ENCODE measurements around the gene FHOD3. TPM values are rescaled to one million over a fixed set of nuclear protein-coding genes. Genes with fewer than 3 reads are reported as not detected.

The FHOD3 gene
- total RNA-seq, 1 donor from 2014 or later: 16.3 TPM

DNA sequence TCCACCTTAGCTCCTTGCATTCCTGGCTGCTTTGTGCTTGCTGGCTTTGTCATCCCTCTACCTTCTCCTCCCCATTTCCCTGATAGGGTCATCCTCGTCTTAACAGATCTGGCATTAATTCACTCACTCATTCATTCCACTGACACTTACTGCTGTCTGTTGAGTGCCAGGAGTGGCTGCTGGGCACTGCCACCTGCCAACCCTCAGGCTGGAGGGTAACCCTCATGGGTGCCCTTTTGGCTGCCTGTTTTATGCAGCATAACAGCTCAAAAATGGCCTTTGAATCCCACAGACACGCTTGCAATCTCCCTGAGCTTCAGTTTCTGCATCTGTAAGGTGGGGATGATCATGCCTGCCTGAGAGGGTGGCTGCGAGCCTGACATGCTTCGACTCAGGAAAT lies 25.2 kb downstream of the FHOD3 start:
- peaks cover 22% of the 10 kb centered on the region for H3K9me3 Mint-ChIP-seq
- H3K4me3 Mint-ChIP-seq: no peak overlapping the region
- H3K4me1 Mint-ChIP-seq: no peaks in the 10 kb centered on the region
- peaks cover 3% of the 10 kb centered on the region for H3K36me3 Mint-ChIP-seq
- no peak overlapping the region for H3K27ac Mint-ChIP-seq
- DNase-seq (ENCODE audit: low spot score in 2 of 2, unreplicated experiment in 2 of 2): no peak
- TF ChIP-seq, protein P1, sequence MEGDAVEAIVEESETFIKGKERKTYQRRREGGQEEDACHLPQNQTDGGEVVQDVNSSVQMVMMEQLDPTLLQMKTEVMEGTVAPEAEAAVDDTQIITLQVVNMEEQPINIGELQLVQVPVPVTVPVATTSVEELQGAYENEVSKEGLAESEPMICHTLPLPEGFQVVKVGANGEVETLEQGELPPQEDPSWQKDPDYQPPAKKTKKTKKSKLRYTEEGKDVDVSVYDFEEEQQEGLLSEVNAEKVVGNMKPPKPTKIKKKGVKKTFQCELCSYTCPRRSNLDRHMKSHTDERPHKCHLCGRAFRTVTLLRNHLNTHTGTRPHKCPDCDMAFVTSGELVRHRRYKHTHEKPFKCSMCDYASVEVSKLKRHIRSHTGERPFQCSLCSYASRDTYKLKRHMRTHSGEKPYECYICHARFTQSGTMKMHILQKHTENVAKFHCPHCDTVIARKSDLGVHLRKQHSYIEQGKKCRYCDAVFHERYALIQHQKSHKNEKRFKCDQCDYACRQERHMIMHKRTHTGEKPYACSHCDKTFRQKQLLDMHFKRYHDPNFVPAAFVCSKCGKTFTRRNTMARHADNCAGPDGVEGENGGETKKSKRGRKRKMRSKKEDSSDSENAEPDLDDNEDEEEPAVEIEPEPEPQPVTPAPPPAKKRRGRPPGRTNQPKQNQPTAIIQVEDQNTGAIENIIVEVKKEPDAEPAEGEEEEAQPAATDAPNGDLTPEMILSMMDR (IDR thresholded peaks at IDR 0.05; ENCODE audit: unreplicated experiment): no peak
- H3K27me3 Mint-ChIP-seq (ENCODE audit: low read depth): no peaks in the 10 kb centered on the region

DNA sequence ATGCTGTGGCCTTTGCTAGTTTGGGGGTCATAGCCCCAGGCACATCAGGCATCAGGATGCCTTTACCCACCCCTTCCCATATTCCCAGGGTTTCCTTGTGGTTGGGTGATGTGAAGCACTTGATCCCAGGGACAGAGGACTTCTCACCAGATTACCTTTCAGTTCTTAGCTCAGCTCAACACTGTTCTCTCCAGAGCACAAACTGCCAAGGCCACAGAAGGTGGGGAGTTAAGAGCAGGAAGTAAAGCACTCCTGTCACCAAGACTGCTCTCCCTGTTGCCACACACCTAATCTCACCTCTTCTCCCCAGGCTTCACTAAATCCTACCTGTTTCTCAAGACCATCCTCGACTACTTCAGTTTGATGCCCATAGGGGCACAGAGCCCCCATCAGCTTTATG lies 25.9 kb downstream of the FHOD3 start:
- Mint-ChIP-seq H3K27ac (no peak overlapping the region), H3K36me3 (peaks cover 2% of the 10 kb centered on the region), H3K9me3 (peaks cover 16% of the 10 kb centered on the region), H3K4me1 (no peaks in the 10 kb centered on the region), H3K27me3 (ENCODE audit: low read depth) (no peaks in the 10 kb centered on the region), H3K4me3 (no peak overlapping the region)
- no peak for DNase-seq (ENCODE audit: low spot score in 2 of 2, unreplicated experiment in 2 of 2)
- TF ChIP-seq, protein P1 (IDR thresholded peaks at IDR 0.05; ENCODE audit: unreplicated experiment): no peak

DNA sequence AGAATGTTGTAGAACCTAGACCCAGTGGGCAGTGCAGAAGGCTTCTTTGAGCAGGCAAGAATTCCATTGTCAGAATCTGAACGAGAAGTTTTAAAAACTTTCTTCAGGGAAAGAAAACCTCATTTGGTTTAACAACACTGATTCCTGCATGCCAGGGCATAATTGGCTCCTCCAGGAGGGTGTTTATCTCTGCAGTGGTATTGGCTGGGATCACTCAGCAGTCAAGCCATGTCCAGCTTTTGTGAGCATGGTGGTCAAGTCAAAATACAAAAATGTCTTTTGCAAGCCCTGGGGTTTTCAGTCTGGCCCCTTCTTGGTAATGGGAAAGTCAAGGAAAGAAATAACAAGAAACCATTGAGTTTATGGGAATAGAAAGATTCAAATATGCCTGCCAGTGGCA lies 28.3 kb downstream of the FHOD3 start:
- no peak overlapping the region for H3K4me3 Mint-ChIP-seq
- peaks cover 8% of the 10 kb centered on the region for H3K4me1 Mint-ChIP-seq
- H3K27ac Mint-ChIP-seq: no peak overlapping the region
- H3K9me3 Mint-ChIP-seq: no peaks in the 10 kb centered on the region
- DNase-seq (ENCODE audit: low spot score in 2 of 2, unreplicated experiment in 2 of 2): no peak
- no peaks in the 10 kb centered on the region for H3K27me3 Mint-ChIP-seq (ENCODE audit: low read depth)
- TF ChIP-seq, protein P1 (IDR thresholded peaks at IDR 0.05; ENCODE audit: unreplicated experiment): no peak
- no peaks in the 10 kb centered on the region for H3K36me3 Mint-ChIP-seq

DNA sequence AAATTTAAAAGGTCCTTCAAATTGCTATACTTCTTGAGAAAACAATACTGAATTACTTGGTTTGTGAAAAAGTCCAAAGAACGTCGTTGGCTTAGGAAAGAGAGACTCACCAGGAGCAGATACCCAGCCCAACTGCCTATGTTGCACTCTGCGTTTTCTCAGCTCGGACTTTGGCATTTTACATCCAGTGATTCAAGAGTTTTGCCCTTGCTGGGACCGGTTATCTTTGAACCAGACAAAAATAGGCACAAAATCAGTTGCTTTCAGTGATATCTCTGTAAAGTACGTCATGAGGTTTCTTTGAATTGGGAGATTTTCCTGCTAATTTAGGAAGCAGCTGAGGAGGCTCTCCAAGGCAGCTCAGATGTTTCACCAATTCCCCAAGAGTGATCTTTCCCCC lies 29.3 kb downstream of the FHOD3 start:
- no peaks in the 10 kb centered on the region for H3K27me3 Mint-ChIP-seq (ENCODE audit: low read depth)
- H3K36me3 Mint-ChIP-seq: no peaks in the 10 kb centered on the region
- no peaks in the 10 kb centered on the region for H3K9me3 Mint-ChIP-seq
- TF ChIP-seq, protein P1 (IDR thresholded peaks at IDR 0.05; ENCODE audit: unreplicated experiment): no peak
- peaks cover 17% of the 10 kb centered on the region for H3K4me1 Mint-ChIP-seq
- DNase-seq (ENCODE audit: low spot score in 2 of 2, unreplicated experiment in 2 of 2): no peak
- H3K4me3 Mint-ChIP-seq: no peak overlapping the region
- no peak overlapping the region for H3K27ac Mint-ChIP-seq

DNA sequence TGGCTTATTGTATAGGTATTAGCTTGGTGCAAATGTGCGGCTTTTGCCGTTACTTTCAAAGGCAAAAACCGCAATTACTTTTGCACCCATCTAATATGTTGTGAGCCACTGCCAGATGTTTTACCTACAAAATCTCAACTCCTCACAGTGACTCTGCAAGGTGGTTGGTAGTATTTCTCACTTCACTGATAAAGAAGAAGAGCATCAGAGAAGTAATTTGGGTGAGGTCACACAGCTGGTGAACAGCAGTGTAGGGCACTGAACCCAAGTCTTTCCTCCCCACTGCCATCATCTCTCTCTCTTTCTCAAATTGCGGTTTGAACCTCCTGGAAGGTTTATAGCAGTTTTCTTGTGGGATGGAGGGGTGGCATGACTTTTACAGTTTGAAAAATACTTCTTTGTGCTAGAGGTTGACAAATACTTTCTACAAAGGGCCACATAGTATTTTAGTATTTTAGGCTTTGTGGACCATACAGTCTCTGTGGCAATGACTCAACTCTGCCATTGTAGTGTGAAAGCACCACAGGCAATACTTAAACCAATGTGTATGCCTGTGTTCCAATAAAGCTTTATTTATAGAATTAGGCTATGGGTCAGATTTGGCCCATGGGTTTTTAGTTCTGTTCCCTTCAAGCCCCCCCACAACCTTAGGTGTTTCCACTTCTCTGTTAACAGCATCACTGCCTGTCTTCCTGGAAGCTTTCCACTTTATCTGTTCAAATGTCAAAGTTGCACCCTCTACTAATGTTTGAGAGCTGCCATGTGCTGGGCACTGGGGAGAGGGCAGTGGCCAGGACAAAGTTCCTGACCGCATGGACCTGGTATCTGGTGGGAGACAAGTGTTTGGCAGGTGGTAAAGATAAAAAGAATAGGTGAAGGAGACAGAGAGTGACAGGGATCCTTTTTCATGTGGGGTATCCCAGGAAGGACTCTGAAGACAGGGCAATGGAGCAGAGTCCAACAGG lies 30.1 kb downstream of the FHOD3 start:
- Mint-ChIP-seq H3K36me3 (no peaks in the 10 kb centered on the region), H3K27me3 (ENCODE audit: low read depth) (no peaks in the 10 kb centered on the region), H3K4me3 (no peak overlapping the region), H3K4me1 (peaks cover 17% of the 10 kb centered on the region), H3K27ac (no peak overlapping the region), H3K9me3 (no peaks in the 10 kb centered on the region)
- TF ChIP-seq, protein P1 (IDR thresholded peaks at IDR 0.05; ENCODE audit: unreplicated experiment): no peak
- no peak for DNase-seq (ENCODE audit: low spot score in 2 of 2, unreplicated experiment in 2 of 2)
